ENCODE measurements around the gene KRT13.
A peak's percentile ranks its signal among the peaks of the same experiment; 100 is the strongest.

DNA sequence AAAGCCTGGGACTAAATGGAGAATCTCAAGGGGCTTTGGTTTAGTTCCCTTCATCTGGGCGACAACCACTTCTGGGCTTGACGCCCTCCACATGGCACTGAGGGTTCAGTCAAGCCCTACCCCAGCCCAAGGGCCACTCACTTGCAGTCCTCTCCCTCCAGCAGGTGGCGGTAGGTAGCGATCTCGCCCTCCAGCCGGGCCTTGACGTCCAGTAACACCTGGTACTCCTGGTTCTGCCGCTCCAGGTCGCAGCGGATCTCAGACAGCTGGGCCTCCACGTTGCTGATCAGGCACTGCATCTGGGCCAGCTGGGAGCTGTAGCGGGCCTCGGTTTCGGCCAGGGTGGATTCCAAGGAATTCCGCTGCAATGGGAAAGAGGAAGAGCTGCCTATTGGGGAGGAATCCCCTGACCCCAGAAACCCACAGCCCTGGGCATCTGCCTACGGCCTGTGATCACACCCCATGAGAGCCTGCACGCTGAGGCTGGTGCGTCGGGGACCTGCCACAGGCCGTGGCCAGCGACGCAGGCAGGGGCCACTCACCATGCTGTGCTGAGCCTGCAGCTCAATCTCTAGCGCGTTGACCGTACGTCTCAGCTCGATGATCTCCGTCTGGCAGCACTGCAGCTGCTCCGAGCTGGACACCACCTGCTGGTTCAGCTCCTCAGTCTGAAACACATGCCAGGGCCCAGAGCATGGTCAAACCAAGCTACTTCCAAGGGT is 18.4 kb downstream of the KRT13 start:
- TF ChIP-seq POLR2A (IDR thresholded peaks at IDR 0.05) = no peak
- TF ChIP-seq, protein P1, sequence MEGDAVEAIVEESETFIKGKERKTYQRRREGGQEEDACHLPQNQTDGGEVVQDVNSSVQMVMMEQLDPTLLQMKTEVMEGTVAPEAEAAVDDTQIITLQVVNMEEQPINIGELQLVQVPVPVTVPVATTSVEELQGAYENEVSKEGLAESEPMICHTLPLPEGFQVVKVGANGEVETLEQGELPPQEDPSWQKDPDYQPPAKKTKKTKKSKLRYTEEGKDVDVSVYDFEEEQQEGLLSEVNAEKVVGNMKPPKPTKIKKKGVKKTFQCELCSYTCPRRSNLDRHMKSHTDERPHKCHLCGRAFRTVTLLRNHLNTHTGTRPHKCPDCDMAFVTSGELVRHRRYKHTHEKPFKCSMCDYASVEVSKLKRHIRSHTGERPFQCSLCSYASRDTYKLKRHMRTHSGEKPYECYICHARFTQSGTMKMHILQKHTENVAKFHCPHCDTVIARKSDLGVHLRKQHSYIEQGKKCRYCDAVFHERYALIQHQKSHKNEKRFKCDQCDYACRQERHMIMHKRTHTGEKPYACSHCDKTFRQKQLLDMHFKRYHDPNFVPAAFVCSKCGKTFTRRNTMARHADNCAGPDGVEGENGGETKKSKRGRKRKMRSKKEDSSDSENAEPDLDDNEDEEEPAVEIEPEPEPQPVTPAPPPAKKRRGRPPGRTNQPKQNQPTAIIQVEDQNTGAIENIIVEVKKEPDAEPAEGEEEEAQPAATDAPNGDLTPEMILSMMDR (IDR thresholded peaks at IDR 0.05) = peak in 1 of 4 experiments; percentile 19

All from gastroesophageal sphincter (tissue), 3 donors.